Measurements from ENCODE around the gene SCPEP1.

Gene SCPEP1

DNA sequence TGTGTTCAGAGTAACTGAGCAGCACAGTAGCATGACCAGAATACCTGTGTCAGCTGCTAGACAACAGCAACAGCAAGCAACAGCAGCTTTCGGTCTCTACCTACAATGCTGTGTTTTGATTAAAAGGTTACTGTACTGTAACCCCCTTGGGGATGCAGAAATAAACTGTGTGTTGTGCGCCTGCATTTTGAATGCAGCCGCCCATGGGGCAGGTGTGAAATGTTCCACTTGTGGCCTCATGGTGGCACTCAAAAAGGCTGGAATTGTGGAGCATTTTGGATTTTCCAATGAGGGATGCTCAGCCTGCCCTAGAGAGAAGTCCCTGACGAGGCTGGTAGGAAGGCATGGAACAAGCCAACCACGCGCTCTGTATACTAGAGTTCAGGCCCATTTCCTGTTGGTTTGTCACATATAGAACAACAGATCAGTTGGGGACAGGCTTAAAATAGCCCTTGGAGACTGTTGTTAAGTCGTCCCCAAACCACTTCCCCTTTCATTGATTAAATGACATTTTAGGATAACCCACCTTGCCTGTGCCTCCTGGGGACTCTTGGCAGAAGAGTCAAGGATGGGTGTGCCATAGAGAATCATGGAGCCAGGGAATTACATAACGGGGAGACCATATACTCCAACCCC lies 27.1 kb downstream of the SCPEP1 start:
- DNase-seq, result no peak

DNA sequence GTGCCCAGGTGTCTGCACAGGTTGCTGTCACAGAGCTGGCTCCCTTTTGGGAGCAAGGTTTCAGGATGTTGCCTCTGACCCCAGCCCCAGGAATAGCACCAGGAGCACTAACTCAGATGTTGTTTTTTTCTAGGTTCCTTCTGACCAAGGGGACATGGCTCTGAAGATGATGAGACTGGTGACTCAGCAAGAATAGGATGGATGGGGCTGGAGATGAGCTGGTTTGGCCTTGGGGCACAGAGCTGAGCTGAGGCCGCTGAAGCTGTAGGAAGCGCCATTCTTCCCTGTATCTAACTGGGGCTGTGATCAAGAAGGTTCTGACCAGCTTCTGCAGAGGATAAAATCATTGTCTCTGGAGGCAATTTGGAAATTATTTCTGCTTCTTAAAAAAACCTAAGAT lies 28.1 kb downstream of the SCPEP1 start:
- DNase-seq, result no peak

DNA sequence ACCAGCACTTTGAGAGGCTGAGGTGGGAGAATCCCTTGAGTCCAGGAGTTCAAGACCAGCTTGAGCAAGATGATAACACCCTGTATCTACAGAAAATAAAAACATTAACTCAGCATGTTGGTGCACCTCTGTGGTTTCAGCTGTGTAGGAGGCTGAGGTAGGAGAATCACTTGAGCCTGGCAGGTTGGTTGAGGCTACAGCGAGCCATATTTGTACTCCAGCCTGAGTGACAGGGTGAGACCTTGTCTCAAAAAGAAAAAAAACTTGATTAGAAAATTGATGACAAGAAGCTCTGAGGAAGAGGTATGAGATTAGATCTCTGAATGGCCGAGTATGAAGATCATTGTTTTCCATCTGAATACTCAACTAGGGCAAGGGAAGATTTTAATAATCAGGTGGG lies 31.0 kb downstream of the SCPEP1 start:
- no peak for DNase-seq

DNA sequence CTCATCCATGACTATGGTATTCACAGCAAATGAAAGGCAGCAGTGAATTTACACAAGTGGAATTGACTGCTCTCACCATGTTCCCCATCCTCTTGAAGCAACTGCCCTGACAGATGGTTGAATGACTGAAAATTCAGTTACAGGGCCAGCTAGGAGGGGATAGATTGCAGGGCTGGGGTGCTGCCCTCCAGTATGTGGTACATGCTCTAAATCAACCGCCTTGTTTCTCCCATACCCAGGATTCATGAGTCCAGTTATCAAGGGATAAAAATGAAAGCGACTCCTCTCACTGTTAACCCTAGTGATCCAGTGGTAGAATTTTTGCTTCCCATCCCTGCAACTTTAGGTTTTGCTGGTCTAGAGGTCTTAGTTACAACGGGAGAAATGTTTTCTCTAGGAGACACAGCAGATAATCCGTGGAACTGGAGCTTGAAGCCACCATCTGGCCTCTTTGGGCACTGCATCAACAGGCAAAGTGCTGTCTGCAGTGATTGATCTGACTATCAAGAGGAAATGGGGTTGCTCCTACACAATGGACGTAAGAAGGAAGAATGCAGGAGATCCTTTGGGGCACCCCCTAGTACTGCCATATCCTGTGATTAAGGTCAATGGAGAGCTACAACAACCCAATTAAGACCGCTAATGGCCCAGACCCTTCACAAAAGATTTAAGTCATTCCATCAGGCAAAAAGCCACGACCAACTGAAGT lies 32.0 kb downstream of the SCPEP1 start:
- DNase-seq, result peak; percentile 33

DNA sequence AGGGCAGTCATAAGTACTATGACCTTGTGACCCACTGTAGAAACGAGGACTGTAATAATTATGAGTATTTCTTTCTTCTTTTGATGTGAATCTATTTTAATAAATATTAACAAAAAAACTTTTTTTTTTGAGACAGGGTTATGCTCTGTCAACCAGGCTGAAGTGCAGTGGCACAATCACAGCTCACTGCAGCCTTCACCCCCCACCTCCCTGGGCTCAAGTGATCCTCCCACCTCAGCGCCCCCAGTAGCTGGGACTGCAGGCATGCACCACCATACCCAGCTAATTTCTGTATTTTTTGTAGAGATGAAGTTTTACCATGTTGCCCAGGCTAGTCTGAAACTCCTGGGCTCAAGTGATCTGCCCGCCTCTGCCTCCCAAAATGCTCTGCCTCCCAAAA lies 32.6 kb downstream of the SCPEP1 start:
- no peak for DNase-seq

DNA sequence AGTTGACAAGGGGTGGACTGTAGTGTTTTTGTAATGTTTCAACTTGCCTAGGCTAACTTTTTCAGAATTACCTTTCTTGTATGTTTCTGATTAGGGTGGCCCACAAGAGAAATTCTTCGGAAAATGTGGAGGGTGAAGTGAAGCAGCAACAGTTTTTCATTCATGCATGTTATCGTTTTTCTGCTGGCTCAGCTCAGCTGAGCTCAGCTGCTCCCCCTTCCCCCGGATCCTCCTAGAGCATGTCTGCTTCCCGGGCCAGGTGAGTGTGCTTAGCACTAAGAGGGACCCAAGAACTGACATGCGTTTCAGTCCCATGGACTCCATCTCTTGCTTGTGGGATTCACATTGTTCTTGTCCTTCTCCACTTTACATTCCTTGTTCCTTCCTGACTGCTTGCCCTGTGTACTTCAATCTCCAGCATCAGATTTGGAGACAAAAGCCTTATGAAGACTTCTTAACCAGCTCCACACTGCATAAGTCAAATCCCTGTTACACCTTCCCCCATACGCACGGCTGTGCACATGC lies 33.6 kb downstream of the SCPEP1 start:
- DNase-seq, result no peak

DNA sequence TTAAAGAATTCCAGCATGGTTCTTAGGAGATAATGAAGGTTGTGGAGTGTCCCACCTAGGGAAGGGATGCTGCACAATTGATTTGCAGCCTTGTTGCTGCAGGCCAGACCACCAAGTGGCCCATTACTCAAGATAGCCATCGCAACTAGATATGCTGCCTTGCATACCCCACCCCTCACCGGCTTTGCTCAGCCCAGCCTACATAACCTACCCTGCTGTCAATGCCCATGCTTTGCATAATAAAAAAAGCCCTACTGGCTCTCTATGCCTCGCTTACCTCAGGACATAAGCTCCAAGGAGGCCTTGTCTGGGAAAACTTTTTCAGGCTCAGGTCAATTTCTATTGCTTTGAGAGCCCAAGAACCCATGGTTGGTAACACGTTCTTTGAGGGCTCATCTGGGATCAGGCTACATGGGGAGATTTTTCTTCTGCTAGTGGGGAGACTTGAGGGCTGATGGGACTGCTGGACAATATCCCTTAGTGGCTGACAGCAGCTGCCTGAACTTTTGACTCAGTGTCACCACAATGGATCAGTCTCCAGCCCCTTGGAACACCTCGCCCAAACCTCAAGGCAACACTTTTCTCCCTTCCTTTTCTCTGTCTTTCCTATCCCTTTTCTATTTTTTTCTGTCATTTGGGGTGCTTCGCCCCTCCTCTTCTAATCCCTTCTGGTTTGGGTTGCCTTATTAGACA lies 38.3 kb downstream of the SCPEP1 start:
- DNase-seq, result no peak

DNA sequence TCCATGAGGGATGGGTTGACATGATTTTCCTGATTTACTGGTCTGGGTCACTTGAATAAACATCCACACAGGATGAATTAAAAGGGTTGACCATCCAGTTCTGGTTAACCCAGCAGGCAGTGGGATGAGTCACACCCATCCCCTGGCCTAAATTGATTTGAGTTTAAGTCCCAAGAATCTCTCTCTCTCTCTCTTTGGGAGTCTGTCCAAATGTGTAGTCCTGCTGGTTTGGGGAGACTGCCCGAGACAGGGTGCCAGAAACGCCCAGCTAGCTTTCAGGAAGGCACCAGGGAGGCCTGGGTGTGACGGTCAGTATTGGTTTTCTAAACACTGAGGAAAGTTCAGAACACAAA lies 38.8 kb downstream of the SCPEP1 start:
- DNase-seq, result peak; percentile 55

DNA sequence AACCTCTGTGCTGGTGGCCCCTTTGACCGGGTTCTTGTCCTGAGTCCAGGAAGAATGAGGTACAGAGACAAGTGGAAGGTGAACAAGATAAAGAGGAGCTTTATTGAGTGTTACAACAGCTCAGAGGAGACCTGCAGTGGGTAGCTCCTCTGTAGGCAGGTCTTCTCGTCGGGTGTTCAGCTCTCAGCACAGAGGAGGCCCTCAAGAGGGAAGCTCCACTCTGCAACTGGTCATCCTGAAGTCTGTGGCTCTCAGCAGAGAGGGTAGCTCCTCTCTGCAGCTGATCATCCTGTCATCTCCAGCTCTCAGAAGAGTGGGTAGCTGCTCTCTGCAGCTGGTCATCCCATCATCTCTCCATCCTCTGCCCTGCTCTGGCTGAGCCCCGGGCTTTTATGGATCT lies 39.7 kb downstream of the SCPEP1 start:
- DNase-seq, result no peak

DNA sequence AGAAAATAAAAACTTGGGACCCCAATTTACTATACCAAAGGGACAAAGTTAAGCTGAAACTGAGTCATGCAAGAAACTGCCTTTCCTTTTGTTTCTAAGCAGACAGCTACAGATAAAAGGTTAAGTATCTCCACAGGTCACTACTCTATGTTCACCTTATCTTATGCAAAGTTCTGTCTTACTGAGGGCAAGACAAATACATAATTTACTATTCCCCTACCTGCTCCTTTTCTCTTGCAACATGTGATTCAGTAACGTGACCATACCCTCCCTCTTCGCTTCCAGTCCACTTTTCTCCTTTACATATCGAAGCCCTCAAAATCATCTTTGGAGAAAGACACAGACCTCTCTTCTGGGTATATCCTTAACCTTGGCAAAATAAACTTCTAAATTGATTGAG lies 42.3 kb downstream of the SCPEP1 start:
- DNase-seq, result no peak

DNA sequence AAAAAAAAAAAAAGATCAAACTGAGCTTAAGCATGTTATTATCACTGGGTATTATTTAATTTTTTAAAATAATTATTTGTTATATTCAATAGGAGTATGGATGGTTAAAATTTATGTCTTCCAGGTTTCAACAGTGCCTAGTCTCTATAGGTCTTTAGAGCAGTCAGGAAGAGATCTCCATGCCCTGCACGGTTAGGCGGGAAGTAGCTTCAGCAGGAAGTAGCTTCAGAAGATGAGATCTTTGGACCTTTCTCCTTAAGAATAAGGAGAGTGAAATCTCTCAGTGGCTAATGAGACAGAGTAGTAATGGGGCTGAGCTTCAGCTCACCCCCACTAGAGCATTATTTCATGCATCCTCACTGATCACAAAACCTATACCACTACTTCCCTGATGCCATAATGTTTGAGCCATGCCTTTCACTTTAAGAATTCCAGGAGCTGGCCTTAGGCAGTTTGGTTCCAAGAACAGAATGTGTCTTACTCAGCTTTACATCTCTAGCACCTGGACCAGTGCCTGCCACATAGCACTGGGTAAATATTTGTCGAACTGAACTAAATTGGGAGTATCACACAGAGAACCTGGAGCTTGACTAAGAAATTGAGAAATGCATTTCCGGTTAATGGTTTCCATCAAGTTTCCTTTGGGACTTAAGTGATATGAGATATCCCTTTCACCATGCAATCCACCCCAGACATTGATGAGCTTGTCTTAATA lies 43.5 kb downstream of the SCPEP1 start:
- no peak for DNase-seq

DNA sequence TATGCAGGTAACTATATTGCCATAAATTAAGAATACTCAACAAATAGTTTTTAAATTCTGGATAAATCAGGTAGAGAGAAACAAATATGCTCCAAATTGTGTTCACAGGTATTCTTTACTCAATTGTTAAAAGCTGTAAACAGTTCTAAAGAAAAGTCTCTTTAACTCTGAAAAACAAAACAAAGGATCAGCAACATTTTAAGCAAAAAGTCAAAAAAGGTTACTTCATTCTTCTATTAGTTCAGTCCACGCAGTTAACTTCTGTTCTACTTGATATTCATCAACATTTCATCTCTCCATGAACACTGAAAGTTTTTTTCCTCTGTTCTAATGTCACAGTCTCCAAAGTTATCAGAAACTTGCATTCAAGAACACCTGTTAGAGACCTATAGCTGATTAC lies 47.9 kb downstream of the SCPEP1 start:
- DNase-seq, result no peak

DNA sequence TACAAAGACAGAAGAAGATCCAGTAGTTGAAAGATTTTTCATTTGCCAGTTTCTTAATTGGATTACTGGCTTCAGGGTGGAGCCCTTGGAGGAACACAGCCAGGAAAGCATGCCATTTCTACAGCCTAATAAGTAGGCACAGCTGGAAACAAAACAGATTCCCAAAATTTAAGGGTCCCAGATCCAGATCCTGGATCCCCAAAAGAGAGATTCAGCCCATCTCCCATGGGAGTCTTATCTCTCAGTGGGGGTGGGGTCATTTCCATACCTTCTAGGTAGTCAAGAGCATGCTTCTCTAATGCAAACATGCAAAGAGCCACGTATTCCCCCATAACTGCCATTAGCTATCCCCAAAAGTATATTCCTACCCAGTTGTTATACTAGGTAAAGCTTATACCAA lies 49.9 kb downstream of the SCPEP1 start:
- DNase-seq, result no peak

DNA sequence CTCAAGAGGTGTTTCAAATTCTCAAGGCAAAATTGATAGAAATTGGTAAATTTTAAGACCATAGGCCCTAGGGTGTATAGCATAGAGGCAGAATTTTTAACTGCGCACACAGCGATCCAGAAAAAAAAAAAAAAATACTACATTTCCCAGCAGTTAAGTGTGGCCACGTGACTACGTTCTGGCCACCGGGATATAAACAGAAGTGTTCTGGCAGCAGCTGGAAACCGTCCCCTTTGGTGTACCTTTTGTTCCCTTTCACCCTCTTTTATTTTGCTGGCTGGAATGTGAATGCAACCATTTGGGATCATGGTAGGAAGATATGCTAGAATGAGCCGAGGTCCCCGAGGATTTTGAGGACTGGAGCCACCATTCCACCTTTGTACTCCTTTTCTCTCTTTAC lies 54.4 kb downstream of the SCPEP1 start:
- no peak for DNase-seq

DNA sequence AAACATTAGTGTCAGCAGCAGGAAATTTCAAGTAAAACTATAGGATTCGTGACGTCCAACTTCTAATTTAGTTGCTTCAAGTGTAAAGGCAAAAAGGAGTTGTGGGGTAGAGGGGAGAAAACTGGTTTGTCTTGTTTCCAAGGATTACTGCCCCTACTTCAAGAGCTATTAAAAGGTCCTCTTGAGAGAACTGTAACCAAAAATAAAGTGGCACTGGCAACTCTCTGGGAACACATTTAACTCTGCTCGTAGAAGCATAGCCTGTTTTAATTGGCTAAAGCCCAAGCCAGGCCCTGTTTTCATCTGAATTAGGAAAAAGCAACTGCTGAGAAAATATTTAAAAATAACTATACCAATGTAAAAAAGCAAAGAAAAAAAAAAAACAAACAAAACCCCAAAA lies 55.4 kb downstream of the SCPEP1 start:
- no peak for DNase-seq

DNA sequence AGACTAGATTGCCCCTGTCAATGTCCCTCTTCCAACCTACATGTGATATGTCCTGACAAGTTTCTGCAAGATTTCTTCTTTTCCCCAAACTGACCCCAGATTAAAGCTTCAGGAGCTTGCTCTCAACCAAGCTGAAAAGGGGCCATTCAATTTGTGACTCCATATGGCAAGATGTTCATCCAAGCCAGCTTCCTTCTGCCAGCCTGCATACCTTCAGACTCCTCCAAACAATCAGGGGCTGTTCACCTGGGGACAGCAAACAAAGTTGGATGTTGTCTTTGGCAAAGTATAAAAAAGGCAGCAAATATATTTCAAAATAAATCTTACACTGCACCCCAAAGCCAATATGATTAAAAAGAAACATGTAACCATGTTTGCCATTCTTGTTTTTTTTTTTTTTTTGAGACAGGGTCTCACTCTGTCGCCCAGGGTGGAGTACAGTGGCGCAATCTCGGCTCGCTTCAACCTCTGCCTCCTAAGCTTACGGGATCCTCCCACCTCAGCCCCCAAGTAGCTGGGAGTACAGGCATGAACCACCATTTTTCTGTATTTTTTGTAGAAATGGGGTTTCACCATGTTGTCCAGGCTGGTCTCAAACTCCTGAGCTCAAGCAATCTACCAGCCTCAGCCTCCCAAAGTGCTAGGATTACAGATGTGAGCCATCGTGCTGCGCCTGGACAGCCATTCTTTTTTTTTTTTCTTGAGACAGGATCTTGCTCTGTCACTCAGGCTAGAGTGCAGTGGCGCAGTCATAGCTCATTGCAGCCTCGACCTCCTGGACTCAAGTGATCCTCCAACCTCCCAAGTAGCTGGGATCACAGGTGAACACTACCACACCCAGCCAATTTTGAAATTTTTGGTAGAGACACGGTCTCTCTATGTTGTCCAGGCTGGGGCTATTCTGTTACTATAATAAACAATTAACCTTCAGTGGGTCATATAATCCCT lies 57.1 kb downstream of the SCPEP1 start:
- DNase-seq, result no peak

DNA sequence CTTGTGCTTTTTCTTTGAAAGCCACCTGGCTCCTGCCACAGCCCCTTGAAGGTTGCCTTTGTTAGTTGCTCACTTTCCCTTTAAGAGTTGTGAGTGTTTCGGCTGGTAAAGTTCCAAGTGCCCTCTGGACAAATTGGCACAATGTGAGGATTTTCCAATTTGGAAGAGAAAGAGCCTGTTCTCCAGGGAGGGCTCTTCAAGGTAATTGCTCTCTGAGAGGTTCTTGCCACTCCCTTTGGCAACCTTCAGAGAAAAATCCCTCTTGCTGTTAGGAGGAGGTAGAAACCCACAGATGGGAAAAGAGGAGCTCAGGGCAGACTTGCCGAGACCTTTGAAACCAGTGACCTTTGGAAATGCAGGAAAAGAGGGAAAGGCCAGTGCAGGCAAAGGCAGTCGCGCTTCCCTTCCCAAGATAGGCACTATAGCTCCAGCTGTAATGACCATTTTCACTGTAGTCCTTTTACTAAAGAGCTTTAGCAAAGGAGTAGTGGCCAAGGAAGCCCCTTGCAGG lies 58.1 kb downstream of the SCPEP1 start:
- DNase-seq, result no peak

DNA sequence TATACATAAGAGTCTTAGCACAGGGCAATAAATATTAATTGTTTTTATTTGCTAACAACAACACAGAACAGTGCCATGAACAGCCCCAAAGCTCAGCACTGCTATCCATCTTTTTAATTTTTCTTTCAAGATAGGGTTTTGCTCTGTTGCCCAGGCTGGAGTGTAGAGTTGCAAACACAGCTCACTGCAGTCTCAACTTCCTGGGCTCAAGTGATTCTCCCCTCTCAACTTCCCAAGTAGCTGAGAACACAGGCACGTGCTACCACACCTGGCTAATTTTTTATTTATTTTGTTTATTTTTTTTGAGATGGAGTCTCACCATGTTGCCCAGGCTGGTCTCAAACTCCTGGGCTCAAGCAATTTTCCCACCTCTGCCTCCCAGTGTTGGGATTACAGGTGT lies 59.5 kb downstream of the SCPEP1 start:
- no peak for DNase-seq

DNA sequence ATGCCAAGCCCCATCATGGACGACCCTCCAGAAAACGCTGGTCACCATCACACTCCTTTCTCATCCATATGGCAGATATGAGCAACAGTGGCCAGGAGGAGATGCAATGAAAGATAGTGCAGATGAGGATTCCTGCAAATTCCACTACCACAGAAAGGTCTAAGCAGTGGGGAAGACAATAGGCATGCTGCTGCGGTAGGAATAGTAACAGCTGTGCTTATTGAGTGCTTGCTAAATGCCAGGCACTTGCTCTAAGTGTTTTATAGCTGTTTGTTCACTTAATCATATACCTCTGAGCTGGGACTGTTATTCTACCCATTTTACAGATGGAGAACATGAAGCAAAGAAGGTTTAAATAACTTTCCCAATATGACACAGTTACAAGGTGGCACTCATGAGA lies 60.6 kb downstream of the SCPEP1 start:
- no peak for DNase-seq

DNA sequence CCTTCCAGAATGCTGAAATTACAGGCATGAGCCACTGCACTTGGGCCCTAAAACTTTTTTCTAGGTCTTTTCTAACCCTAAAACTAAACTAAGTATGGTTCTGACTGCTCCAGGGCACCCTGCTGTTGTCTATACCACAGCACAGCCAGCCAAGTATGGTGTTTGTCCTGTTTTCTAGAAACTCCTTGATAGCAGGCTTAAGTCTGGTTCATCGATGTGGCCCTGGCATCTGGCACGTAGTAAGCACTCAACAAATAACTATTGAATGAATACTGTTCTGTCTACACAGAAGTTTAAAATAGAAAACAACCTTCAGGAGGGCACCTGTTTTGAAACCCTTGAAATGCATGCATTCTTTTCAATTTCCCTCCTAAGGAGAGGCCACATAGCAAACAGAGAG lies 62.6 kb downstream of the SCPEP1 start:
- DNase-seq, result no peak

DNA sequence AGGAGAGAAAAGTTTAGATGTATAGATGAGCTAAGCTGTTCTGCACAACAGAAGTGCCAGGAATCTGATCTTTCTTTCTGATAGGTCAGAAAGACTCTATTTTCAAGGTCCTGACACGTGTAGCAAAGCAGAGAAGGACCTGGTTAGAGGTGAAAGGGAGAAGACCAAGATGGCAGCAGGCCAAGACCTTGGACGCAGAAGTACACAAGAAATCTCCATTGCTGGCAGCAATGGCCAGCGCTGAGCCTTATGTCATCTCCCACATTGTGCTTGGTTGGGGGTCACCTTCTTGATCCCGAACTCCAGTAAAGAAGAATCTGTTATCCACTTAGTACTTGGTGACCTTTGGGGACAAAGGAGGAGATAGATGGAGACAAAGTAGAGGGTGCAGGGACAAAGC lies 65.3 kb downstream of the SCPEP1 start:
- DNase-seq, result no peak
